Nephron progenitor cell (in vitro differentiated cells): ENCODE results near the gene RELT.

Experiments
- DNase-seq: peaks from one replicate; pipeline ENCODE4 v3.0.0; 2021
- H3K27ac Mint-ChIP-seq: 2 replicates; pipeline ENCODE4 v1.8.0; 2021; ENCODE audit warnings: mild to moderate bottlenecking, moderate library complexity, mixed read lengths
- H3K27me3 Mint-ChIP-seq: 2 replicates; pipeline ENCODE4 v1.8.0; 2021; ENCODE audit warnings: mild to moderate bottlenecking, low read depth, mixed read lengths; ENCODE audit not compliant: poor library complexity
- H3K36me3 Mint-ChIP-seq: 2 replicates; pipeline ENCODE4 v1.8.0; 2021; ENCODE audit warnings: low read depth, mixed read lengths
- H3K4me1 Mint-ChIP-seq: 2 replicates; pipeline ENCODE4 v1.8.0; 2021; ENCODE audit warnings: mixed read lengths
- H3K4me3 Mint-ChIP-seq: 2 replicates; pipeline ENCODE4 v1.8.0; 2021; ENCODE audit warnings: mild to moderate bottlenecking, moderate library complexity, mixed read lengths
- H3K9me3 Mint-ChIP-seq: 2 replicates; pipeline ENCODE4 v1.8.0; 2021; ENCODE audit warnings: mild to moderate bottlenecking, moderate library complexity, mixed read lengths
- CTCF ChIP-seq: fragments of 200-600 bp; sonication (generic); IDR thresholded peaks from 2 replicates; pipeline ENCODE4 v1.5.0; 2021; ENCODE audit warnings: antibody characterized with exemption

Gene RELT

DNA sequence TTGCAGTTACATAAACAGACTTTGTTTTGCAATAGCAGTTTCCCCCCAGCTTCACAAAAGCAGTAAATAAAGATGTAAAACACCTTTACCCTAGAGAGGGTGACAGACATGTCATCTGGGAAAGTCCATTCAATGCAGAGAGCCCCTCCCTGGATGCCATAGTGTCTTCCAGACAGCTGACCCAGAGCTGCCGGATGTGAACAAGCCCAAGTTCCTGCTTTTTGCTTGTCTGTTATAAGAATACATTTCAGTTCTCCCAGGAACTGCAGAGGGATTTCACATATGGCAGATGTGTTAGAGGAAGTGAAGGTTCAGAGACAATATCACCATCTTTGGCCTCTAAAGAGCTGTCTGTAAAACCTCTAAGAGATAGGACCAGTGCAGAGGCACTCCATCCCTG, 48.9 kb downstream of the RELT start:
- H3K27ac Mint-ChIP-seq, result no peak overlapping the region
- H3K4me1 Mint-ChIP-seq, result peaks cover 13% of the 10 kb centered on the region
- peaks cover 3% of the 10 kb centered on the region for H3K27me3 Mint-ChIP-seq
- TF ChIP-seq CTCF, result no peak
- H3K4me3 Mint-ChIP-seq, result no peak overlapping the region
- DNase-seq, result no peak
- H3K36me3 Mint-ChIP-seq, result peaks cover 15% of the 10 kb centered on the region
- H3K9me3 Mint-ChIP-seq, result no peaks in the 10 kb centered on the region

DNA sequence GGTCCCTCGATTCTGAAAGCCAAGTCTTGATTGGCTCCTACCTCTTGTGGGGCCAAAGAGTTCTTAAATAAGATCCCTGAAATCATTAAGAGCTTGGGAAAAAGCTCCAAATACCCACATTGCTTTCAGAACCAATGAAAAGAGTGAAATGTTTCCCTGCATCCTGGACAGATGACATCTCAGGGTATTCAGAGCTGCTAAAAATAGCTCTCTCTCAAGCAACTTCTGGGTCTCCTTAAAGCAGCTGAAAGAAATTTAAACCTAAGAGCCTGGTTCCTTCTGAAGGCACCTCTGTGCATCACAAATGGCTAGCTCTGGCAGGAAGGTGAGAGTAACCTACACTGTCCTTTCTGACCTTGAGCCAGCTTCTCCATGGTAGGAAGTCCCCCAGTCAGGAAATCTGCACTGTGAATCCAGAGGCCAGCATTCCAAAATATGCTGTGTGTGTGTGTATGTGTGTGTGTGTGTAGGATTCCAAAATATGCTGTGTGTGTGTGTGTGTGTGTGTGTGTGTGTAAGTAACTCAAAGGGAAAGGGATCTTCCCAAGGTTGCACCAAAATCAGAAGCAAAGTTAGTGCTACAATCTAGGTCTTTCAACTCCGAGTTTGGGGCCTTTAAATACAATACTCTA, 50.1 kb downstream of the RELT start:
- Mint-ChIP-seq H3K36me3 (peaks cover 18% of the 10 kb centered on the region), H3K4me1 (peaks cover 13% of the 10 kb centered on the region), H3K27ac (no peak overlapping the region), H3K27me3 (peaks cover 3% of the 10 kb centered on the region), H3K4me3 (no peak overlapping the region), H3K9me3 (no peaks in the 10 kb centered on the region)
- no peak for TF ChIP-seq CTCF
- DNase-seq, result no peak

DNA sequence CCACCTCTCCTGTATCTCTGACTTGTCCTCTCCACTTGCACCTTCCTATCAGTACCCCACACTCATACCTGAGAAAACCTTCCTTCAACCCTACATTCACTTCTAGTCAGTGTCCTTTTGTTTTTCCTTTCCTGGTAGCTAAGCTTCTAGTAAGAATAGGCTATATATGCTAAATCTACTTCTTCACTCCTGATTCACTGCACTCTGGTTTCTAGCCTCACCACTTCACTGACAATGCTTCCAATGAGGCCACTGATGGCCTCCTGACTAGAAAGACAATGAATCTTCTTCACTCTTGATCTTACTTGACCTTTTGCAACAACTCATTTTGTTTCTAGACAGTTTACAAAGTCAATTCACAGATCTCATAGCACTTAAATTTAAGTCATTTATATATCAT, 52.0 kb downstream of the RELT start:
- H3K4me3 Mint-ChIP-seq, result no peak overlapping the region
- no peak for DNase-seq
- no peaks in the 10 kb centered on the region for H3K9me3 Mint-ChIP-seq

GRCh38 chr11:73428699-73429098, 52.5 kb downstream of the RELT start:
- Mint-ChIP-seq H3K27me3 (peaks cover 3% of the 10 kb centered on the region), H3K27ac (no peak overlapping the region), H3K4me3 (no peak overlapping the region), H3K36me3 (peaks cover 24% of the 10 kb centered on the region), H3K4me1 (peaks cover 13% of the 10 kb centered on the region), H3K9me3 (no peaks in the 10 kb centered on the region)
- no peak for DNase-seq
- TF ChIP-seq CTCF, result no peak

More for the DNA sequence above, 52.0 kb downstream of the RELT start:
- Mint-ChIP-seq H3K4me1 (peaks cover 13% of the 10 kb centered on the region), H3K27ac (no peak overlapping the region), H3K36me3 (peaks cover 24% of the 10 kb centered on the region), H3K27me3 (peaks cover 3% of the 10 kb centered on the region)
- TF ChIP-seq CTCF, result no peak

DNA sequence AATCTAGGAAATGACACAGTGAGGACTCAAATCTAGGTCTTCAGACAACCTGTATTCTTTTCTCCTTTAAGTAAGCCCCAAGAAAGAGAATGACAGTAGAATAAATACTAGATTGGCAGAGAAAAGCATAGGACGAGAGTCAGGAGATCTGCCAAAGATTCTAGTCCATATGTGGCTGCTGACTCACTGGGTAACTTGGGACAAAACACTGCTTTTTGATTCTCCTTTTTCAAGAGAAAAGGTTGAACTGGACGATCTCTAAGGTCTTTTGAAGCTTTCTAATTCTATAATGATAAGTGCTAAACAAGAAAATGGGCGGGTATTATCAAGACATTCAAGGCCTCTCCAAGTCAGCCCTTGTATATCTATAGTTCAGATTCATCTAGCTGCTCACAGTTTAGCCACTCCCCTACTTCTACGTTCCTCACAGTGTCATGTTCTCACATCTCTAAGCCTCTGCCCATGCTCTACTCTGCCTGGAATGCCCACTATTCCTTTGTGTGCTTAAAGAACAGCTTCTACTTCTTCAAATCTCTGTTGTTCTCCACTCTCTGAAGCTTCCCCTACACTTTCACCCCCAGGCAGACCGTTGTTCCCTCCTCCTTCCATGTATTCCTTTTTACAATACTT, 53.0 kb downstream of the RELT start:
- H3K9me3 Mint-ChIP-seq, result no peaks in the 10 kb centered on the region
- DNase-seq, result no peak
- no peak overlapping the region for H3K4me3 Mint-ChIP-seq
- H3K36me3 Mint-ChIP-seq, result peaks cover 24% of the 10 kb centered on the region
- no peak for TF ChIP-seq CTCF
- H3K27ac Mint-ChIP-seq, result no peak overlapping the region
- peaks cover 3% of the 10 kb centered on the region for H3K27me3 Mint-ChIP-seq
- H3K4me1 Mint-ChIP-seq, result peaks cover 13% of the 10 kb centered on the region

GRCh38 chr11:73430326-73430725, 54.1 kb downstream of the RELT start:
- no peak for TF ChIP-seq CTCF
- H3K4me1 Mint-ChIP-seq, result peaks cover 13% of the 10 kb centered on the region
- no peak overlapping the region for H3K27ac Mint-ChIP-seq
- no peak for DNase-seq
- no peak overlapping the region for H3K4me3 Mint-ChIP-seq
- no peaks in the 10 kb centered on the region for H3K9me3 Mint-ChIP-seq
- H3K36me3 Mint-ChIP-seq, result peaks cover 24% of the 10 kb centered on the region
- no peaks in the 10 kb centered on the region for H3K27me3 Mint-ChIP-seq
